Testis (tissue), 3 donors: ENCODE measurements around the gene CTDSPL2. TPM values are rescaled to one million over a fixed set of nuclear protein-coding genes. Genes with fewer than 3 reads are reported as not detected.

ENCODE experiments used
- DNase-seq: peaks from one replicate; pipeline ENCODE4 v3.0.0-alpha.2; 2019
- H3K27ac ChIP-seq, 2 donors: fragments of 200-600 bp; sonication (generic); one replicate each; pipeline ENCODE4 v1.5.1; 2019
- H3K27me3 ChIP-seq: fragments of 200-600 bp; sonication (generic); one replicate; pipeline ENCODE4 v1.5.1; 2019
- H3K36me3 ChIP-seq: fragments of 200-600 bp; sonication (generic); one replicate; pipeline ENCODE4 v1.5.1; 2017; ENCODE audit warnings: low read depth; ENCODE audit errors: missing control alignments
- H3K4me1 ChIP-seq: fragments of 200-600 bp; sonication (generic); one replicate; pipeline ENCODE4 v1.5.1; 2019
- H3K4me3 ChIP-seq, 2 donors: fragments of 200-600 bp; sonication (generic); one replicate each; pipeline ENCODE4 v1.5.1; 2017 to 2019
- H3K9me3 ChIP-seq: fragments of 200-600 bp; sonication (generic); one replicate; pipeline ENCODE4 v1.5.1; 2017
- POLR2A ChIP-seq: fragments of 450-650 bp; IDR thresholded peaks from one replicate; pipeline ENCODE4 v1.6.1; 2017; ENCODE audit warnings: antibody characterized with exemption, mild to moderate bottlenecking, moderate library complexity
- WGBS, 2 donors: methylation state at CpG; one replicate each; pipeline ENCODE4 v1.1.5; 2018; 5-methylcytosine and 5-hydroxymethylcytosine counted together
- intact Hi-C: fragments of 100-400 bp; cut with DNase I; formaldehyde crosslinking; loops from one replicate; pipeline ENCODE4 v1.15.1; 2023; ENCODE audit warnings: low total_unique reads
- polyA plus RNA-seq: library from polyadenylated mRNA; stranded (reverse); fragments of 350-450 nt; fragmentation: Illumina TruSeq; extraction: RNeasy Lipid Tissue Mini Kit (QIAGEN cat#74804); gene quantifications from one replicate; pipeline ENCODE4 v1.2.3, GENCODE V29; 2014; ENCODE audit warnings: low read depth, low replicate concordance; ENCODE audit not compliant: insufficient read depth
- total RNA-seq, 2 donors: library from RNA; depleted of rRNA; stranded (reverse); fragments of >200 nt; gene quantifications; one replicate each; pipeline ENCODE4 v1.2.3, GENCODE V29; 2016
- TF ChIP-seq, protein P1 (sequence below), 3 experiments: fragments of 450-650 bp in 2 of 3; fragments of 200-600 bp in 1 of 3; sonication (generic) in 1 of 3; IDR thresholded peaks; one replicate each; pipeline ENCODE4 v1.5.1; 2016 to 2019; ENCODE audit warnings: antibody characterized with exemption in 3 of 3, mild to moderate bottlenecking in 2 of 3, moderate library complexity in 1 of 3

CTDSPL2 gene
- total and polyA plus RNA-seq, 3 donors from 2014 or later, result 27.7 to 71.2 (median 68.9) TPM

DNA sequence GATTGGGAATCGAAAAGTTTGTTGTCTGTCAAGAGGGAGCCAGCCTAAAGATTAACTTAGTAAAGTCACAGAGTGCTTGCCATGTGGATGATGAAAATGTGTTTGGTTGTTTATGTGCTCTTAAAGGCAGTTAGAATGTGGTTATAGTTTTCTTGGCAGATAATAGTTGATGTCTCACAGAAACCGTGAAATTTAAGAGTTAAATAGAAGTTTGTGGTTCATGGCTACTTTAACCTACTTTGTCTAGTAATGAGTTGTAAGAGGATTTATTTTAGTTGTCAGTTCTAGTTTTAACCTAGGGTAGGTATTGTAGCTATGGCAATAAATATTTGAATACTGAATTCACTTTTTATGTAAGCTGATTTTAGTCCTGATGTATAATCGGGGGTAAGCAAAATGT, 73.1 kb downstream of the CTDSPL2 start:
- Histone ChIP-seq H3K4me1 (no peaks in the 10 kb centered on the region), H3K4me3 (no peak overlapping the region), H3K9me3 (no peaks in the 10 kb centered on the region), H3K27ac (no peak overlapping the region), H3K27me3 (no peaks in the 10 kb centered on the region), H3K36me3 (no peaks in the 10 kb centered on the region)
- intact Hi-C loops, result no loop called here
- TF ChIP-seq POLR2A, result no peak
- TF ChIP-seq, protein P1, sequence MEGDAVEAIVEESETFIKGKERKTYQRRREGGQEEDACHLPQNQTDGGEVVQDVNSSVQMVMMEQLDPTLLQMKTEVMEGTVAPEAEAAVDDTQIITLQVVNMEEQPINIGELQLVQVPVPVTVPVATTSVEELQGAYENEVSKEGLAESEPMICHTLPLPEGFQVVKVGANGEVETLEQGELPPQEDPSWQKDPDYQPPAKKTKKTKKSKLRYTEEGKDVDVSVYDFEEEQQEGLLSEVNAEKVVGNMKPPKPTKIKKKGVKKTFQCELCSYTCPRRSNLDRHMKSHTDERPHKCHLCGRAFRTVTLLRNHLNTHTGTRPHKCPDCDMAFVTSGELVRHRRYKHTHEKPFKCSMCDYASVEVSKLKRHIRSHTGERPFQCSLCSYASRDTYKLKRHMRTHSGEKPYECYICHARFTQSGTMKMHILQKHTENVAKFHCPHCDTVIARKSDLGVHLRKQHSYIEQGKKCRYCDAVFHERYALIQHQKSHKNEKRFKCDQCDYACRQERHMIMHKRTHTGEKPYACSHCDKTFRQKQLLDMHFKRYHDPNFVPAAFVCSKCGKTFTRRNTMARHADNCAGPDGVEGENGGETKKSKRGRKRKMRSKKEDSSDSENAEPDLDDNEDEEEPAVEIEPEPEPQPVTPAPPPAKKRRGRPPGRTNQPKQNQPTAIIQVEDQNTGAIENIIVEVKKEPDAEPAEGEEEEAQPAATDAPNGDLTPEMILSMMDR (IDR thresholded peaks at IDR 0.05), result no peak
- WGBS, 2 donors, result 73% methylated on average over 3 of the region's 3 CpGs
- DNase-seq, result no peak

DNA sequence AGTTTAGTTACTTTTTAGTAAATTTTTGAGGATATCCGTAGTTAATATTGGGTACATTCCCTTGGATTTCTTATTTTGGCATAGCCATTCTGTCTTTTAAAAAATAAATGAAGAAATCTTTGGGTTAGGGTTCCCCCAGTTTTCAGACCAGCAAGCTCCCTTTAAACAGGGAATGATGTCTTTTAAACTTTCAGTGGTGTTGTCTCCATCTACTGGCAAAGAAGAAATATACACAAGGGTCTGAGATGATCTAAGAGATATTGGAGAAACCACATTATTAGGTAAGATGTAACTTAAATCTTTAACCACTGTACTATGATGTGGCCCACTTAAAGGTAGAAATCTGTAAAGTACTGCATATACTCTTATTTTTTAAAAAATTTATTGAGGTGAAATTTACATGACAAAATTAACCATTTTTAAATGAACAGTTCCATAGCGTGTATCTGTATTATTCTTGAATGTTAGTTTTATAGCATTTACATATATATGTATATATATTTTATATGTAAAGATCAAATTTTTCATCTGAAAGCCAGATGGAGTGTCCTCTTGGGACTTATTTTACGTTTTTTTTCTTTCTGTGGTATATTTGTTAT, 74.4 kb downstream of the CTDSPL2 start:
- intact Hi-C loops, result no loop called here
- H3K27me3 ChIP-seq, result no peaks in the 10 kb centered on the region
- DNase-seq, result no peak
- no peaks in the 10 kb centered on the region for H3K4me1 ChIP-seq
- no peaks in the 10 kb centered on the region for H3K36me3 ChIP-seq
- TF ChIP-seq POLR2A, result no peak
- TF ChIP-seq, protein P1 (IDR thresholded peaks at IDR 0.05), result peak; percentile 29 to 51 (median 38)
- no peak overlapping the region for H3K27ac ChIP-seq
- H3K4me3 ChIP-seq, result no peak overlapping the region
- WGBS, 2 donors, result 78 to 80% methylated on average over 3 of the region's 3 CpGs
- no peaks in the 10 kb centered on the region for H3K9me3 ChIP-seq

DNA sequence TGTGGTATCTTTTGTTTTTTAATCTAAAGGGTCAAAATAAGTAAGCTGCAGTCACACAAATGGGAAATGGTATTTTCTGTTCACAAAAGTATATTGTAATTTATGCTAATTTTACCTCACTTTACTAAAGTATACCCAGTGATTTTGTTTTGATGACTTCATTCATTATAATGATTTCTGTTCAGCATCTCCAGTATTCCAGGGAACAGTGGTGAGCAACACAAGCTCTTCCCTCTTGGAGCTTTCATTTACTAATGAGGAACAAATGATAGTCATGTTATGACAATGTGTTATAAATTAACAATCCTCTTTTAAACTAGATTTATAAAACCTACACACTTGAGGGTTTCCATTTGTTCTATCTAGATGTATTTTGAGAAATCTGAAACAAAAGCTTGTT, 89.0 kb downstream of the CTDSPL2 start:
- DNase-seq, result no peak
- H3K9me3 ChIP-seq, result no peaks in the 10 kb centered on the region
- no peaks in the 10 kb centered on the region for H3K27me3 ChIP-seq
- no peaks in the 10 kb centered on the region for H3K4me1 ChIP-seq
- H3K27ac ChIP-seq, result no peak overlapping the region
- no peak overlapping the region for H3K4me3 ChIP-seq
- TF ChIP-seq POLR2A, result no peak
- TF ChIP-seq, protein P1 (IDR thresholded peaks at IDR 0.05), result no peak
- intact Hi-C loops, result no loop called here
- H3K36me3 ChIP-seq, result no peaks in the 10 kb centered on the region

DNA sequence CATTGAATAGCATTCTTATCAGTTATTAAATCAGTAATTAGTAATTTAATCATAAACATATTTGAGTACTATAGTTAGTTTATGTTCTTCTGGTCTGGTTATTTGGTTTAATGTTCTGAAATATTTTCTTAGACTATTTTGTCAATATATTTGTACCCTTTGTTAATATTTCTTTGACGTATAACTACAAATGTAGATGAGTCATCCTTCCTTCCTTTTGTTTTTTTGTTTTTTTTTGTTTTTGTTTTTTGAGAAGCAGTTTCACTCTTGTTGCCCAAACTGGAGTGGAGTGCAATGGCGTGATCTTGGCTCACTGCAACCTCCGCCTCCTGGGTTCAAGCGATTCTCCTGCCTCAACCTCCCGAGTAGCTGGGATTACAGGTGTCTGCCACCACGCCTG, 92.1 kb downstream of the CTDSPL2 start:
- no peak for TF ChIP-seq POLR2A
- TF ChIP-seq, protein P1 (IDR thresholded peaks at IDR 0.05), result no peak
- no peak for DNase-seq
- Histone ChIP-seq H3K27ac (no peak overlapping the region), H3K9me3 (no peaks in the 10 kb centered on the region), H3K36me3 (no peaks in the 10 kb centered on the region), H3K4me1 (no peaks in the 10 kb centered on the region), H3K4me3 (no peak overlapping the region), H3K27me3 (no peaks in the 10 kb centered on the region)
- intact Hi-C loops, result no loop called here
- WGBS, 2 donors, result 93 to 95% methylated on average over 6 of the region's 6 CpGs

DNA sequence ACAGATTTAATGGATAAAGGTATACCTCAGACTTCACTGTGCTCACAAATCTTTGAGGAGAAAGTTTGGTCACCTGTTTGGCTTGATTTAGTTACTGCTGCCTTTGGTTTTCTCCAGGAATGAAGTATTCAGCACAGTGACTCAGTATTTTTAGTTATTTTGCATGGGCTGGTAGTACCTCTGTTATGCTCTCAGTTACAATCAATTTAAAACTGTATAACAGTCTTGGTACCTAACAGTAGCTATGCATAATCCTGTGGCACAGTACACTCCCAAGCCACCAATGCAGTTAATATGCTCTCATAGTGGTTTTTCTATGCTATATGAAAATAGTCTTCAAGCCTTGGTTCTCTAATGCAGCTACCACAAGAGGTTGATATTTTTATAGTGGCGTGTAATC, 97.6 kb downstream of the CTDSPL2 start:
- Histone ChIP-seq H3K27me3 (no peaks in the 10 kb centered on the region), H3K4me3 (no peak overlapping the region), H3K36me3 (no peaks in the 10 kb centered on the region), H3K4me1 (no peaks in the 10 kb centered on the region), H3K9me3 (no peaks in the 10 kb centered on the region), H3K27ac (no peak overlapping the region)
- DNase-seq, result no peak
- TF ChIP-seq, protein P1 (IDR thresholded peaks at IDR 0.05), result no peak
- no peak for TF ChIP-seq POLR2A
- intact Hi-C loops, result no loop called here
- 95 to 100% methylated on average over 1 of the region's 1 CpG for WGBS, 2 donors
